Kidney glomerular epithelial cell (primary cell): Measurements from ENCODE around the gene CHST15.
"Not testable (repeated sequence)": the region's sequence is repeated elsewhere in the genome, so short reads cannot be mapped to it uniquely, and the experiment has no call there.

ENCODE experiments used
- DNase-seq: peaks from one replicate; lab custom pipeline; 2025; lab: John Stamatoyannopoulos, UW

Gene CHST15

DNA sequence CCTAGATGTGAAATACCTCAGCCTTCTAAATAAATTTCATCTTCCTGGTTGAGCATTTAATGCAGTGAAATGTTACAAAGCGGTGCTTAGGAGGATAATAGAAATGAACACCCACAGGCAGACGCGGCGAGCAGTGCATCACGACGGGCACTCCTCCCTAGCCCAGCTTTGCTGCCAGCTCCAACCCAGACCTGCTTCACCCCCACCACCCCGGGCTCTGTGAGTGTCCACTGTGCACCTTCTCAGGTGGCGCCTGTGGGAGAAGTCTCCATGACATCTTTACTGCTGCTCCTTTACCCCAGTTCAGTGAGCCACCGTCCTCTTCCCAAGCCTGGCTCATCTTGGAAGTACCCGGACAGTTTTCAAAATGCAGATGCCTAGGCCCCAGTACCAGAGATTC, 5.2 kb upstream of the CHST15 start:
- no peak for DNase-seq

DNA sequence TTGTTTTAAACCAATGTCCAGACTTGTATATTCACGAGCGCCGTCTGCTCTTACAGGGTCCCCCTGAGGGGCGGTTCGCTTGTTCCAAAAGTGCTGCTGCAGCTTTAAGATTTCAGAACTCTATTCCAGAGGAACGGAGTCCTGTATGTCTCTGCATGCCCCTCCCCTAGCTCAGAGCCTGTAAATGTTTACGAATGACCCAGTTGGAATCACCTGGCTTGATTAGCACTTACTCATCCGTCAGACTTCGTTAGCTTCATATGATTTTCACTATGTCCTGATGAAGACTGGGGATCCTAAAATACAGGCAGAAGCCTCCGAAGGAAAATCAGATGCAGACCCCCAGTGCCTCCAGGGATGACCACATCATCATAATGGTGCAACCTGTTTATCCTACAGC, 4.5 kb upstream of the CHST15 start:
- no peak for DNase-seq

DNA sequence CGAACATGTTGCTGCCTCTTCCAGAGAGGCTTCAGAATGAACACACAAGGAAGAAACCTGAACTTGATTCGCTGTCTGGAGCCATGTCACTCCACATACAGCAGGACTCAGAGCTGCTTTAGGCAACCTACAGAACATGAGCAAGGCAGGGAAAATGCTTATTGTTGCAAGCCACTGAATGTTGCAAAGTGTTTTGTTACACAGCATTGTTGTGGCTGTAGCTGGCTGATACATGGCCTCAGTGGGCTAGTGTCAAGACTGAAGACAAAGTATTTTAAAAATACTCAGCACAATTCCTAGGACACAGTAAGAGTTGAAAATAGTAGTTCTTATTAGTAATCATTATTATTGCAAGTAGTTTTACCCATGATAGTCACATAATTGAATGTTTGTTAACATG, 3.1 kb upstream of the CHST15 start:
- DNase-seq = no peak

DNA sequence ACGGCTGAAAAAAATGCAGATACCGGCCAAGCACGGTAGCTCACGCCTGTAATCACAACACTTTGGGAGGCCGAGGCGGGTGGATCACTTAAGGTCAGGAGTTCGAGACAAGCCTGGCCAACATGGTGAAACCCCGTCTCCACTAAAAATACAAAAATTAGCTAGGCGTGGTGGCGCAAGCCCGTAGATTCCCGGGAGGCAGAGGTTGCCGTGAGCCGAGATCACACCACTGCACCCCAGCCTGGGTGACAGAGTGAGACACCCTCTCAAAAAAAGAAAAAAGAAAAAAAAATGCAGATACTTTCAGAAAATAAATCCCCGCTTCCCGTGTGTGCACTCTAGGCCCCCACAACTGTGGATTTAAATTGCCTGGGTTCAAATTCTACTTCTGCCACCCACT, 2.4 kb upstream of the CHST15 start:
- not testable (repeated sequence) for DNase-seq

DNA sequence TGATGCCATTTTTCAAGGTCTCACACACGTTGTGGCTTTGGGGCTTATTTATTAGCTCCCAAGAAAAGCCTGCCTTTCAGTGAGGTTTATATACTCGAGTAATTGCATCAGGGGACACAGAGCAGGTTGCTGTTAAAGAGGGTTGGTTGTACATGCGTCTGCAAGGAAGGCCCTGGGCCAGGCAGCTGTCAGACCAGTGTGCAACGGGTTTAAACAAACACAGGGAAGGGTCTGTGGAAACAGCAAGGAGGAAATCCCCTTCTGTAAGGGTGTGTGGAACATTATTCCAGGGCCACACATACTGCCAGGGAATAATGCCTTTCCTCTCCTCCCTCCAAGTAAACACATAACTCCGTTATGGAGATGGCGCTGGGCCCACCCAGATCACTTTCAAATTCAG, 1.7 kb upstream of the CHST15 start:
- DNase-seq = no peak

DNA sequence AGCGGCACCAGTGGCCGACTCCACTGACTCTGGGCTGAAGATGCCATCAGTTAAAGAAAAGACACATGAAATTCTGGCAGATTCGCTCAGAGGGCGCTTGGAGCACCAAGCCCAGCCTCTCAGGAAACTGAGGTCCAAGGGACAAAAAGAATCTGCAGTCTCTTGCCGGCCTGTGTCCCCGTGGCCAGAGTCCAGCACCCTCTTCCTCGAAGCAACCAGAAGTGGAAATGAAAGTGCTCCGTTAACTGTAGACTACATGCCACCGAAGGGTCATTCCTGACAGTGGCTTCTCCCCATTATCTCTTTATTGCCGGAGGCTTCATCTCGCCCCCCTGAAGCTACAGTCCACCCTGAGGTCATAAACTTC, 1.0 kb upstream of the CHST15 start:
- DNase-seq = no peak

DNA sequence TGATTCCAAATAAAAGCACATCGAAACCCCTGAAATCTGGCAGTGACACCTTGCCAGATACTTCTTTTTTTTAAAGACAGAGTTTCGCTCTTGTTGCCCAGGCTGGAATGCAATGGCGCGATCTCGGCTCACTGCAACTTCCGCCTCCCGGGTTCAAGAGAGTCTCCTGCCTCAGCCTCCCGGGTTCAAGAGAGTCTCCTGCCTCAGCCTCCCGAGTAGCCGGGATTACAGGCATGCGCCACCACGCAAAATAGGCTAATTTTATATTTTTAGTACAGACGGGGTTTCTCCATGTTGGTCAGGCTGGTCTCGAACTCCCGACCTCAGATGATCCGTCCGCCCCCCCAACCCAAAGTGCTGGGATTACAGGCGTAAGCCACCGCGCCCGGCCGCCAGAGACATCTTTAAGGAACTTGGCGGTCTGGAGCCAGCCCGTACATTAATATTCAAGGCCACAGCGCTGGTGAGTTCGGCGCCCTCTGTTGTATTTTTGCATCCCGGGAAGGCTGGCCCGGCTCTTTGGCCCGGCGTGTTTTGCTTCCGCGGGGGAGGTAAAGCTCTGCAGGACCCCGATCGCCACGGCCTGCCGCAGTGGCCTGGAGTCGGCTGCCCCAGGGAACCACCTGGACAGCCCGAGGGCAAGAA, 498 bp upstream of the CHST15 start:
- not testable (repeated sequence) for DNase-seq

DNA sequence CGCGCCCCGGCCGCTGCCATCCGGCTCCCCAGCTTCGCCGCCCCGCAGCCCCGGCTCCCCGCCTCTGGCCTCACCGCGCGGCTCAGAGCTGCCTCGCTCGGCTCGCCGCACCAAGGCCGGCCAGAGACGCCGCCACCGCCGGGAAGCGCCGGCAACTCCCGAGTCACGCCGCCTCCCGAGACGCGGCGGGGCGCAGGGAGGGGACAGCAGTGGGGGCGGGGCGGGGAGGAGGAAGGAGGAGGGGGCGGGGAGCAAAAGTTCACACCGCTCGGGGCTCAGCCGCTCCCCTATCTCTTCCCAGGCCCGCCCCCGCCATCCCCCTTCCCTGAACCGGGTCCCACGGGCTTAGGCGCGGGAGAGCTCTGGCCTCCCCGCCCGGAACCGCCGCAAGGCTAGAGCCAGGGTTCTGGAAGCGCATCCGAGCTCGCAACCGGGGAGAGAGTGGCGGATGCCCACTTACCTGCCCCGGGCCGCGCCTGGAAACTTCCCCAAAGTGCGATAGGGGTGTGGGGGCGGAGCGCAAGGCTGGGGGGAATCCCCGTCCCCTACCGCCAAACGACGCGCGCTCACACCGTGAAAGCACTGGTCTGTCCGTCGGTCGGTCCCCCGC, 1.0 kb downstream of the CHST15 start:
- no peak for DNase-seq

DNA sequence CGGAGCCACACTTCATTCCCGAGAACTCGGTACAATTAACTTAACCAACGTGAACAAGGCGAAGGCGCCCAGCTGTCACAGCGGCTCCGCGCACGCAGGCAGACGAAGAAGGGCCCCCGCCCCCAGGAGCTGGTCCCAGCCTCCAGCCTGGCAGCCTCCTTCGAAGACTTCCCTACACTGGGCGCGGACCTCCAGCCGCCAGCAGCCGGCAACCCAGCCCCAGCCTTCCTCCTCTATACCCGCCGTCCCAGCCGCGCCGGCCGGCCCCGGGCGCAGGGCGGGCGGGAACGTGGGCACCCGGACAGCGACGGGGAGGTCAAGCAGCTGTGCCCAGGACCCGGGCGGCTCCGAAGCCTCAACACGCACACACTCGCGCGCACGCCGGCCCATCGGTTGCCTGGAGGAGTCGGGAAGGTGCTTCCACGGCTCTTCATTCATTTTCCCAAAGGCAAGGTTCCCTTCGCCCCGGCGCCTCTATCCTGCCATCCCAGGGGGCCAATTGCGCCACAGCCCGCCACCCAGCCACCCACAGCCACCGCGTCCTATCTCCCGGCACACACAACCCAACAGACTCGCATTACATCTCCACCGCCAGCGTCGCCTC, 1.6 kb downstream of the CHST15 start:
- DNase-seq = no peak

DNA sequence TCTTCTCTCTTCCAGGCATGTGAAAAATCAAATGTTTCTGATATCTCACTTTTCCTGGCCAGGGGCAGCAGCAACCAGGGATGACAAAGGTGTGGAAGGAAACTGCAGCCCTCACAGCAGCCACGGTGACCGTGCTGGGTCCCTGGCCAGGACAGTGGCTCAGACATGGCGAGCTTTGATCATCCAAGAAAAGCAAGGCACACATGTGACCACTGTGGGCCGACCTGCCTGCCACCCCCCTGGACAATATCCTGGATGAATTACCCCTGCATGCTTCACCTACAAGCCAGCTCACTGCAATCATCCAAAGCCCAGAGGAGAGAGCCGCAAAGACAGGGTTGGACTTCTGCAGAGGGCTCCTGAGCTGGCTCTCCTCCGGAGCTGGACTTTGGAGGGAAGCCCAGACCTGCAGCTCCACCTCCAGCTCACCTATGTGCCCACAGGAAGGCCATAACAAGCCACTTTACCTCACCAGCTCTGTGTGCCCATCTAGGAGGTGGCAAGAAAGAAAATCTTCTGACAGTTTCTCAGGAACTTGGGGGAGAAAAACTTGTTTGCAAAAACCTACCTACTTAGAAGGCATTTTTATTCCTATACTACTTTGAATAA, 2.7 kb downstream of the CHST15 start:
- no peak for DNase-seq

DNA sequence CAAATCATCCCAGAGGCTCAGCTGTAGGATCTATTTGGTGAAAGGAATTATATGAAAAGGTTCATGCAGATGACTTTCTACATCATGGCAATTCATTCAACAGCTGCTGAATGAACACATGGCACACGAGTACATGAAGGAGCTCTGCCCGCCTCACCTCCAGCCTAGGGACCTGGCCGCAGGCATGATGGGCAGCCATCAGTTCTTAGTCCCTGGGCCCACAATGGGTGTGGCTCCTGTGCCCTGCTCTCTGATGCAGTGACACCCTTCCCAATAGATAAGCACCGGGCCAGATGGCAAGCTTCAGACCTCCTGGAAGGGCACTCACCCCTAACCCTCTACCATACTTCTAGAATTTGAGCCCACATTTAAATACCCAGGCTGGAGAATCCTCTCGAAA, 3.5 kb downstream of the CHST15 start:
- DNase-seq = no peak

DNA sequence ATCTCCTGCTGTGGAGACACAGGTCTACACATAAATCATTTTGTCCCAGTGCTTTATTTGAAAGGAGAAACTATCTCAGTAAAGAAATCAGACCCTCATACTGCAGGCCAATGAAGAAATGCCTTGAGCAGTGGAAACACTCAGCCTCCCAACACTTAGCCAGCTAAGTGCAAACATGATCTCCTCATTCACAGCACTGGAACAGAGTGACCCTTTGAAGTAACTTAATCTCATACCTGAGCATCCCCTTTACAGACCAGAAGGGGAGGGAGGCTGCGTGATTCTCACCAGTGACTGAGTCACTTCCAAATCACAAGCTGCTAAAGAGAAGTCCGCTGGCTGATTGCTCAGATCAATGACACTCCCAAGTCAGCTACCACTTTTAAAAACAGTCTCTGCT, 4.5 kb downstream of the CHST15 start:
- DNase-seq = no peak

DNA sequence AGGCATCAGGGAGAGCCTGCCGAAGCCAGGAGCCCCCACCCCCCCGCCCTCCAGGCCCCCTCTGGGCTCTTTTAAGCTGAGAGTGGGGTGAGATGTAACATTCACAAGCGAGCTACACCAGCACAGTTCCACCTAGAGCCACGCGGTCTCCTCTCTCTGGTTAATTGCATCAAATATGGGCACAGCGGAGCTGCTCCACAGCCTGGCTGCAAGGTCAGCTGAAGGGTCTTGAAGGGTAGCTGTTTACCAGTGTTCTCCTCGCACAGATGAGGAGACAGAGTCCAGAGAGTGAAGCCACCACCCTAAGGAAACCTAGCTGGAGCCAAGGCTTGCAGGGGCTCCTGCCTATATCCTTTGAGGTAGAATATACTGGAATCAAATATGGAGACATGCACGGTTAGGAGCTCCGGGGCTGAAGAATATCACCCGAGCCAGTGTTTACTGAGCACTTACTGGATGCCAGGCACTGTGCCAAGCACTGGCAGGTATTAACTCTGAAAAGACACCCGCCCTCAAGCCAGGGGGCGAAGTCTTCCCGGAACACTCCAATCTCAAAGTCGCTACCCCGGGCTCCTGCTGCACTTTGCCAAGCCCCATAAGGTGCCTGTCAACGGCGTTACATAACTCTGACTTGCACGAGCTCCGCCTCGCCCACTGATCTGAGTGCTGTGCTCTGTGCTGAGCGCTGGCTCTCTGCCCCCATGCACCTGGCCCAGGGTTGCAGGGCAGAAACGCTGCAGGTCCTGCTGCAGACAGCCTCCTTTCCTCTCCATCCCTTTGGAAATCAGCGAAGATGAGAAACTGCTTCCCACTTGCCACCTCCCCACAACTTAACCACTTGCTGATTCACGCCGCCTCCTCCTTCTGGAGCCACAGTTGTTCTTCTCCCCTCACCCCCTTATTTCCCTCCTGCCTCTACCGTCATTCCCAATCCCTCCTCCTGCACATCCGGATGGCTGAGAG, 5.4 kb downstream of the CHST15 start:
- DNase-seq = no peak

DNA sequence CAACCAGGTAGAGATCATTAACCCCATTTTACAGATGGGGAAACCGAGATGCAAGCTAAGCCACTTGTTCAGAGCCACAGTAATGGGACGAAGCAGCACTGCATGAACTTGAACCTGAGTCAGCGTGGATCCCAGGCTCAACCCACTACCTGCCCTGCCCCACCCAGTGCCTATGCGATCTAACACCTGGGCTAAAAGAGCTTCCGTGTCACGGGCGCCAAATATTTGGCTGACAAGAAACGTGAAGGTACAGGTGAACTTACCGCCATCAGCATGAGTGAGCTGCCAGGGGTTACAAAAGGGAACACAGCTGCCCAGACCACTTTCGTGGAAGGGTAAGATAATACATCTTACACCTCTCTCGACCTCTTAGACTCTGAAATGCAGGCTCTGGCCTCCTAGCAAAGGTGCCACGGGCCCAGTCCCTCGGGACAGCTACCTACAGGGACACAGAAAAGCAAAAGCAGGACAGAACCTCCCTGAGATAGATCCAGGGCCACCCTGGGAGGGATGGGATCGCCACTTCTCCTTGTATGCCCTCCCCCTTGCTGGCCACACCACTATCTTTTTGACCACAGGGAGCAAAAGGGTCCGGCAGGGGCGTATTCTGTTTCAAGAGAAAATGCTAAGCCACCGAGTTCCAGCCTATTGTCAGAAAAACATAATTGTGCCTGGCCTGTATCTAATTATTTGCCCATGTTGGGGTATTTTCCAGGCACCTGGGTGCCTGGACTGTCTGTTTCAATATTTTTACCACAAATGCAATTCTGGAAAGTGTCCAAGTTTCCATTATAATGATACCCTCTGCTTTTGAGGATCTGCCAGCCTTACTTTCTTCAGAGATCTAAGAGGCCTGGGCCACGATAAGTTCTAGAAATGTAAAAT, 6.4 kb downstream of the CHST15 start:
- no peak for DNase-seq

DNA sequence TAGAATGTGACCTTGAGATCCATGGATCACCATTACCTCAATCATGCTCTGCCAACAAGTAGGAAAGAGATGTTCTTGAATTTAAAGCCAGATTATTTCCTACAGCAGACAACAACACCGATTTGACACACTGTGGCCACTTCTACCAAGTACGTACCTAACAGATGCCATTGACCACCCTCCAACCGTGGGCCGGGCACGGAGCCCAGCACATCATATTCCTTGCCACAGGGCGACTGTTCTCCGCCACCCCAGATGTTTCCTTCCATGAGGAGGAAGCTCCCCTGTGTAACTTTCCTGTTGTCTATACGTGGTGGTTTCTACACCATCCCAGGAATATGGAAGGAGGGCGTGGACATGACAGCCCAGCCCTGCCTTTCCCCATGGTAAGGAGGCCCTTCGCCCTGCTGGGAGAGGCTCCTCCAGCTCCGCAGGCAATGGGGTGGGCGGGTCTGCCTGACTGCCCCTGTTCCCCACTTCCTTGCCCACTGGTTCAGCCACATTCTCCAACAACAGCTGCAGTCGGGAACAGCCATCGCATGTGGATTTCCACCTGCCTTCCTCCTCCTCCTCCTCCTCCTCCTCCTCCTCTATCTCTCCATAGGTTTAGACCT, 7.2 kb downstream of the CHST15 start:
- DNase-seq = no peak

DNA sequence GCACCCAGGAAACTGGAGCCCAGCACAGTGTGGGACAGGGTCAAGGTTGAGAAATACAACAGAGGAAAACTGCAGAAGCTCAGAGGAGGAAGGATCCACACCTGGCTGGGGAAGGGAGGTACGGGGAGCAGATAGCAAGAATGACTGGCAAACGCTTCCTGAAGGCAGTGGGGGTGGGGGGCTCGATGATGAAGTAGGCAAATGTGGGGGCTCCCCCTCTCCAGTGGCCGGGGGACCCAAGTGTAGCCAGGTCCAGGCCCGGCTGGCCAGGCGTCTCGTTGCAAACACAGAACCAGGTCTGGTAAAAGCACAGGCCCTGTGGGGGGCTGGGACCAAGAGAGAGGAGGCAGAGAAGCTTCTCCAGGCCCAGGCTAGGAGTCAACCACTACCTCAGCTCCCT, 7.7 kb downstream of the CHST15 start:
- DNase-seq = no peak

DNA sequence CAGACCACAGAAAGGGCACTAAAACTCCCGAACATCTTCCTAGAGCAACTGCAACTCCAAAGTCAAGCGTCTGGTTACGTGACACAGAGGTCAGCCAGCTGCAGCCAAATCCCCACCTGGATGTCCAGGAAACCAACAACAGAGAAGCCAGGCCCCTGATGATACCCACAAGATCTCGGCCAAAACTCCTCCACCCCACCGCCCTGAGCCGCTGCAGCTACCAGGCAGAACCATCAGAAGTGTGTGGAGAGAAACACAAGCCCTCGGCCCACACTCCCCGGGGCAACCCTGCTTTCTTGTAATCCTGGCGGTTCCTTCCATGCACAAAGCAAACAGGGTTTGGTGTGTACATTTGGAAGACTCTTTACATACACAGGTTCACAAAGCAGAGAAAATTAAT, 8.7 kb downstream of the CHST15 start:
- no peak for DNase-seq

DNA sequence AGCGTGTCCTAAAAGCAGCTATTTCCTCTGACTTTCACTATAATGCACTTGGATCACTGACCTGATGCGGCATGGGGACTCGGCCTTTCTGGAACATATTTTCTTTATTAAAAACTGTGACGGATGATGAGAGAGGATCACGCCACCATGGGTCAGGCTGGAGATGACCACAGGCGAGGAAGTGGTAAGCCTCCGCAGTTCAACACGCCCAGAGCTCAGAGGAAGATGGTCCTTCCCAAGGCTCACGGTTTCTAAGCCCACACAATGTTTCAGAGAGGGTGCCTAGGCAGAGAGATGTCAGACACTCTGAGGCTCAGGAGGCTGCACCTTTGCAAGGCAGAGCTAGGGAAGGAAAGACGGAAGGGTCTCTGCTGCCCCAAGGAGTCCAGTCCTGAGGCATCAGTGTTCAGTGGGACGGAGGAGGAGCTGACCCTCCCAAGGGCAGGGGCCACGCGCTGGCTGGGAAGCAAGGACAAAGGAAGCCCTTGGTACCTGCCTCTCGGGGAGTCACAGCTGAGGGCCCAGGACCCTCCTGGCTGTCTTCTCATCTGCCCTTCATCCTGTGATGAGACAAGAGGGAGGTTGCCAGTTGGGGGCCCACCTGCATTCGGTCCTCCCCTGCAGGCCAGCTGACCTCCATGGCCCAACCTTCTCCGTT, 9.5 kb downstream of the CHST15 start:
- DNase-seq = no peak

DNA sequence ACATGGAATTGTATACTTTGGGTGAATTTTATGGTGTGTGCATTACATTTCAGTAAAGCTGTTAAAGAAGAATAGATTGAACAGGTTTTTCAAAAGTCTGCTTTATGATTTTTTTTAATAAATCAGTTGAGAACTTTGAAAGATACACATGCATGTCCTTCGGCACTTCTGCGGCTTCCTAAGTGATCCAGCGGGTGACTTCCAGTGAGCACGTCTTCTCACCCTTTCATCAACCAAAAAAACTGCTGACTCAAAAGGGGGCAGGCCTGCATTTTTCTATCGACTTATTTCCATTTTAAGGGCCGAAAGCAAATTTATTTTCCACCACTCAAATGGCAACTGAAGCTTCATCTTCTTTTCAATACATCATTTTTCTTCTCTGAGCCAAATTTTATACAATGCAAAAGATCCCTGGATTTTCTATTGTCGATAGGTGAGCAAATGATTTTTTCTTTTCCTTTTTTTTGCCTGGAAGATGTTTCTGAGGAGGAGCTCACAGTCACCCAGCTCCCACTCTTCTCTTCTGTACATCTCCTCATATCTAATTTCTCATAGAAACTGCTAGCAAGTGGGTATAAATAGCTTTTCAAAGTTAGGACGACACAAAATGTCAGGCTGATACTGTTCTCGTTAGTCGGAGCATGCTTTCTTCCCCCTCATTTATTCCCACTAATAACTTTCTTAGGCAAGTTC, 10.2 kb downstream of the CHST15 start:
- DNase-seq = no peak

DNA sequence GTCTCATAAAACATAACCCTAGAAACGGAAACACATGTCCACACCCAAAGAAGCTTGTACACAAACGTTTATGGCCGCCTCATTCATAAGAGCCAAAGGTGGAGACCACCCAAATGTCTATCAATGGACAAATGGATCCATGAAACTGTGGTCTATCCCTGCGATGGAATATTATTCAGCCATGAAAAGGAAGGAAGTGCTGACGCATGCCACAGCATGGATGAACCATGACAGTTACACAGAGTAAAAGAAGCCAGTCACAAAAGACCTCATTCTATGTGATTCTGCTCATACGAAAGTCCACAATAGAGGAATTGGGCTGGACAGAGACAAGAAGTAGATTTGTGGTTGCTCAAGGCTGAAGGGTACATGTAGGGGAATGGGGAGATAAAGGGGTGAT, 10.8 kb downstream of the CHST15 start:
- no peak for DNase-seq
